ENCODE results near the gene ZFAND3. TPM values are rescaled to one million over a fixed set of nuclear protein-coding genes. Genes with fewer than 3 reads are reported as not detected.

The ZFAND3 gene
- total and polyA plus RNA-seq, 2 donors (not counting 1 experiment from before 2014, with no cell fraction given): 21.5 to 40.8 TPM

DNA sequence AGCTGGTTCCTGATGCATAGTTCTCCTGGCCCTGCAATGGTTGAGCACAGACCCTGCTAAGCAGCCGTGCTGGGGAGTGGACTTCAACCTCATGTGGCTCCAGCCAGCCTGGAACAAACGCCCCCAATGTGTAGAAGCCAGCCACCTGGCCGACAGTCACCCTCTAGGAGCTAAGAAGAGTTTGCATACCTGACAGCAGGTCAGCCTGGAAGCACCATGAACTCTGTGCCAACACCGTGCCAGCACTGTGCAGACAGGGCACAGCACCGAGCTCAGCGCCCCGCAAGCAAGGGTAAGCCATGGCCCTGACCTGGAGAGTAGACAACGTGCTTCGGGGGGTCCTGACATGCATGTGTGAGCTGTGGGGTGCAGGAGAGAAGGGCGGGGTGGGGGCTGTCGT is 356.3 kb downstream of the ZFAND3 start:
- Histone ChIP-seq H3K36me3 (ENCODE audit: control insufficient read depth, insufficient read depth, low read length) (no peaks in the 10 kb centered on the region), H3K27ac (ENCODE audit: insufficient read depth, low read length) (no peak overlapping the region), H3K27me3 (ENCODE audit: control insufficient read depth, insufficient read depth, low read length) (no peaks in the 10 kb centered on the region), H2AFZ (ENCODE audit: low read length) (no peak overlapping the region), H3K4me3 (replicated peaks in 1 of 4; ENCODE audit: control extremely low read depth in 1 of 4, insufficient read depth in 1 of 4, low read depth in 3 of 4, low read length in 4 of 4) (no peak overlapping the region), H3K4me1 (ENCODE audit: control insufficient read depth, extremely low read depth, insufficient read depth, low read length) (no peaks in the 10 kb centered on the region), H3K9me3 (ENCODE audit: control insufficient read depth, insufficient read depth, low read depth, low read length) (no peaks in the 10 kb centered on the region), H3K4me2 (ENCODE audit: extremely low read depth, insufficient read depth, low read length) (no peak overlapping the region), H3K79me2 (ENCODE audit: control insufficient read depth, insufficient read depth, low read length) (no peaks in the 10 kb centered on the region), H3K9ac (ENCODE audit: insufficient read depth, low read length) (no peak overlapping the region), H4K20me1 (ENCODE audit: control insufficient read depth, extremely low read depth, insufficient read depth, low read length) (no peaks in the 10 kb centered on the region)
- TF ChIP-seq, protein P1, sequence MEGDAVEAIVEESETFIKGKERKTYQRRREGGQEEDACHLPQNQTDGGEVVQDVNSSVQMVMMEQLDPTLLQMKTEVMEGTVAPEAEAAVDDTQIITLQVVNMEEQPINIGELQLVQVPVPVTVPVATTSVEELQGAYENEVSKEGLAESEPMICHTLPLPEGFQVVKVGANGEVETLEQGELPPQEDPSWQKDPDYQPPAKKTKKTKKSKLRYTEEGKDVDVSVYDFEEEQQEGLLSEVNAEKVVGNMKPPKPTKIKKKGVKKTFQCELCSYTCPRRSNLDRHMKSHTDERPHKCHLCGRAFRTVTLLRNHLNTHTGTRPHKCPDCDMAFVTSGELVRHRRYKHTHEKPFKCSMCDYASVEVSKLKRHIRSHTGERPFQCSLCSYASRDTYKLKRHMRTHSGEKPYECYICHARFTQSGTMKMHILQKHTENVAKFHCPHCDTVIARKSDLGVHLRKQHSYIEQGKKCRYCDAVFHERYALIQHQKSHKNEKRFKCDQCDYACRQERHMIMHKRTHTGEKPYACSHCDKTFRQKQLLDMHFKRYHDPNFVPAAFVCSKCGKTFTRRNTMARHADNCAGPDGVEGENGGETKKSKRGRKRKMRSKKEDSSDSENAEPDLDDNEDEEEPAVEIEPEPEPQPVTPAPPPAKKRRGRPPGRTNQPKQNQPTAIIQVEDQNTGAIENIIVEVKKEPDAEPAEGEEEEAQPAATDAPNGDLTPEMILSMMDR (conservative IDR thresholded peaks at IDR 0.05 in 1 of 2, IDR thresholded peaks at IDR 0.05 in 1 of 2; ENCODE audit: low read depth in 1 of 2, low read length in 2 of 2): no peak
- TF ChIP-seq EZH2 (IDR thresholded peaks at IDR 0.05; ENCODE audit: low read length, missing control alignments): no peak
- no peak for DNase-seq (ENCODE audit: low read depth in 2 of 2)

- Histone ChIP-seq H3K27ac (ENCODE audit: insufficient read depth, low read length) (no peak overlapping the region), H3K79me2 (ENCODE audit: control insufficient read depth, insufficient read depth, low read length) (no peaks in the 10 kb centered on the region), H3K4me2 (ENCODE audit: extremely low read depth, insufficient read depth, low read length) (no peak overlapping the region), H4K20me1 (ENCODE audit: control insufficient read depth, extremely low read depth, insufficient read depth, low read length) (no peaks in the 10 kb centered on the region), H3K27me3 (ENCODE audit: control insufficient read depth, insufficient read depth, low read length) (no peaks in the 10 kb centered on the region), H2AFZ (ENCODE audit: low read length) (no peak overlapping the region), H3K4me3 (replicated peaks in 1 of 4; ENCODE audit: control extremely low read depth in 1 of 4, insufficient read depth in 1 of 4, low read depth in 3 of 4, low read length in 4 of 4) (no peak overlapping the region), H3K9ac (ENCODE audit: insufficient read depth, low read length) (no peak overlapping the region), H3K36me3 (ENCODE audit: control insufficient read depth, insufficient read depth, low read length) (no peaks in the 10 kb centered on the region), H3K9me3 (ENCODE audit: control insufficient read depth, insufficient read depth, low read depth, low read length) (no peaks in the 10 kb centered on the region), H3K4me1 (ENCODE audit: control insufficient read depth, extremely low read depth, insufficient read depth, low read length) (no peaks in the 10 kb centered on the region)
- no peak for DNase-seq (ENCODE audit: low read depth in 2 of 2)
- TF ChIP-seq, protein P1 (conservative IDR thresholded peaks at IDR 0.05 in 1 of 2, IDR thresholded peaks at IDR 0.05 in 1 of 2; ENCODE audit: low read depth in 1 of 2, low read length in 2 of 2): no peak
Measured at GRCh38 chr6:38176797-38177751, 357.5 kb downstream of the ZFAND3 start.

- Histone ChIP-seq H3K79me2 (ENCODE audit: control insufficient read depth, insufficient read depth, low read length) (no peaks in the 10 kb centered on the region), H3K27me3 (ENCODE audit: control insufficient read depth, insufficient read depth, low read length) (no peaks in the 10 kb centered on the region), H3K4me1 (ENCODE audit: control insufficient read depth, extremely low read depth, insufficient read depth, low read length) (no peaks in the 10 kb centered on the region), H4K20me1 (ENCODE audit: control insufficient read depth, extremely low read depth, insufficient read depth, low read length) (no peaks in the 10 kb centered on the region), H3K4me2 (ENCODE audit: extremely low read depth, insufficient read depth, low read length) (no peak overlapping the region), H3K36me3 (ENCODE audit: control insufficient read depth, insufficient read depth, low read length) (no peaks in the 10 kb centered on the region), H3K9me3 (ENCODE audit: control insufficient read depth, insufficient read depth, low read depth, low read length) (no peaks in the 10 kb centered on the region), H3K9ac (ENCODE audit: insufficient read depth, low read length) (no peak overlapping the region), H3K4me3 (replicated peaks in 1 of 4; ENCODE audit: control extremely low read depth in 1 of 4, insufficient read depth in 1 of 4, low read depth in 3 of 4, low read length in 4 of 4) (no peak overlapping the region), H3K27ac (ENCODE audit: insufficient read depth, low read length) (no peak overlapping the region), H2AFZ (ENCODE audit: low read length) (no peak overlapping the region)
- TF ChIP-seq, protein P1 (conservative IDR thresholded peaks at IDR 0.05 in 1 of 2, IDR thresholded peaks at IDR 0.05 in 1 of 2; ENCODE audit: low read depth in 1 of 2, low read length in 2 of 2): no peak
- TF ChIP-seq EZH2 (IDR thresholded peaks at IDR 0.05; ENCODE audit: low read length, missing control alignments): no peak
- DNase-seq (ENCODE audit: low read depth in 2 of 2): no peak
Measured at GRCh38 chr6:38177882-38178583, 358.5 kb downstream of the ZFAND3 start.

All from fibroblast of lung (primary cell).